ENCODE measurements around the gene GMCL2. TPM values are rescaled to one million over a fixed set of nuclear protein-coding genes. Genes with fewer than 3 reads are reported as not detected.

The GMCL2 gene
- total and polyA plus RNA-seq, 4 donors: not detected

DNA sequence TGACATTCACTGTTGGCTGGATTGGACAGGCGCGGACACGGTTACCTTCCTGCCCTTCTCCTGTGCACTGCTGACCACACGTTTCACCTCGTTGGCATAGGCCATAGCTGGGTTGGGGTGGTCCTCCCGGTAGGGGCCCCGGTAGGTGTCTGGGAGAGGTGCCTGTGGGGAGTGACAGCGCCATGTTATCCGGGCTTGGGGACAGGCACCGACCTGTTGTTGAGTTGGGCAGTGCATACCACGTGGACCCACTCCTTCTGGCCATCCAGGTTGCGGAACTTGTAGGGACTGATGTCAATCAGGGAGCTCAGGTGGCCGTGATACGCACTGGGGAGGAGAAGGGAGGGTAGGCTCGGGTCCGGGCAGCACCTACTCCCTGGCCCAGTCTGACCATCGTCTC lies 37.2 kb upstream of the GMCL2 start (continued):
- TF ChIP-seq, protein P1, sequence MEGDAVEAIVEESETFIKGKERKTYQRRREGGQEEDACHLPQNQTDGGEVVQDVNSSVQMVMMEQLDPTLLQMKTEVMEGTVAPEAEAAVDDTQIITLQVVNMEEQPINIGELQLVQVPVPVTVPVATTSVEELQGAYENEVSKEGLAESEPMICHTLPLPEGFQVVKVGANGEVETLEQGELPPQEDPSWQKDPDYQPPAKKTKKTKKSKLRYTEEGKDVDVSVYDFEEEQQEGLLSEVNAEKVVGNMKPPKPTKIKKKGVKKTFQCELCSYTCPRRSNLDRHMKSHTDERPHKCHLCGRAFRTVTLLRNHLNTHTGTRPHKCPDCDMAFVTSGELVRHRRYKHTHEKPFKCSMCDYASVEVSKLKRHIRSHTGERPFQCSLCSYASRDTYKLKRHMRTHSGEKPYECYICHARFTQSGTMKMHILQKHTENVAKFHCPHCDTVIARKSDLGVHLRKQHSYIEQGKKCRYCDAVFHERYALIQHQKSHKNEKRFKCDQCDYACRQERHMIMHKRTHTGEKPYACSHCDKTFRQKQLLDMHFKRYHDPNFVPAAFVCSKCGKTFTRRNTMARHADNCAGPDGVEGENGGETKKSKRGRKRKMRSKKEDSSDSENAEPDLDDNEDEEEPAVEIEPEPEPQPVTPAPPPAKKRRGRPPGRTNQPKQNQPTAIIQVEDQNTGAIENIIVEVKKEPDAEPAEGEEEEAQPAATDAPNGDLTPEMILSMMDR (IDR thresholded peaks at IDR 0.05; ENCODE audit: low read depth, low read length, missing input control): no peak
- TF ChIP-seq RAD21 (IDR thresholded peaks at IDR 0.05) (no peak), FOXA1 (IDR thresholded peaks at IDR 0.05) (no peak)

DNA sequence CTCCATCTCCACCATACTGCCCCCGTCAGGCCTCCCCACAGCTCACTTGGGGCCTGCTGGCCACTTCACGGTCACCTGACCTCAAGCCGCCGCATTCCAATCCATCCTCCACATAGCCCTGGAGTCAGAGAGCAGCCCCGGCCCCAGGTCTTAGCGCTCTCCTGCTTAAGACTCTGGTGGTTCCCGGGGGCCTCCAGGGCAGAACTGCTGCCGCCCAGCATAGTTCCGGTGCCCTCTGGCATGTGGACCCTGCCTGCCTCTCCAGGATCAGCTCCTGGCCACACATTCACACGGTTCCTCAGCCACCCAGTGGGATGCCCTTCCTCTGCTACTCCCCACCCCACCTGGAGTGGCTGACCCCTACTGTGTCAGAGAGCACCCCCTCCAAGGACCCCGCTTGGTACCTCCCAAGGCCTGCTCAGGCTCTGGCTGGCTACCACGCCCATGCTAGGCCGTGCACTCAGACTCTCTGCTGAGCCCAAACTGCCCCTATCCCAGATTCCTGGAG lies 36.7 kb upstream of the GMCL2 start:
- no peak for DNase-seq (ENCODE audit: low spot score)
- H3K4me1 ChIP-seq (ENCODE audit: control insufficient read depth in 4 of 4, insufficient read depth in 4 of 4, low read length in 3 of 4): peaks cover 5 to 29% (median 16%) of the 10 kb centered on the region in 4 donors
- no peak for TF ChIP-seq FOXA1 (IDR thresholded peaks at IDR 0.05)
- TF ChIP-seq, protein P1 (IDR thresholded peaks at IDR 0.05; ENCODE audit: low read depth, low read length, missing input control): no peak
- TF ChIP-seq, protein P2, sequence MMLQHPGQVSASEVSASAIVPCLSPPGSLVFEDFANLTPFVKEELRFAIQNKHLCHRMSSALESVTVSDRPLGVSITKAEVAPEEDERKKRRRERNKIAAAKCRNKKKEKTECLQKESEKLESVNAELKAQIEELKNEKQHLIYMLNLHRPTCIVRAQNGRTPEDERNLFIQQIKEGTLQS (IDR thresholded peaks at IDR 0.05): no peak
- TF ChIP-seq, protein P3, sequence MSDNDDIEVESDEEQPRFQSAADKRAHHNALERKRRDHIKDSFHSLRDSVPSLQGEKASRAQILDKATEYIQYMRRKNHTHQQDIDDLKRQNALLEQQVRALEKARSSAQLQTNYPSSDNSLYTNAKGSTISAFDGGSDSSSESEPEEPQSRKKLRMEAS (IDR thresholded peaks at IDR 0.05): no peak
- no peak for TF ChIP-seq SP1 (IDR thresholded peaks at IDR 0.05)
- TF ChIP-seq HNF4G (IDR thresholded peaks at IDR 0.05): no peak
- TF ChIP-seq EGR1 (IDR thresholded peaks at IDR 0.05; ENCODE audit: low read depth in 2 of 2): no peak
- no peak overlapping the region for H3K9ac ChIP-seq (ENCODE audit: low read depth in 1 of 2, low read length in 2 of 2)
- WGBS: 87% methylated on average over 13 of the region's 13 CpGs
- H3K27ac ChIP-seq (ENCODE audit: low read depth in 1 of 2, low read length in 2 of 2): no peak overlapping the region
- H3K9me3 ChIP-seq (ENCODE audit: control insufficient read depth in 4 of 4, low read length in 3 of 4): no peaks in the 10 kb centered on the region
- H3K36me3 ChIP-seq (ENCODE audit: control insufficient read depth in 4 of 4, insufficient read depth in 3 of 4, low read depth in 1 of 4, low read length in 3 of 4): peaks cover 5 to 54% (median 36%) of the 10 kb centered on the region in 4 donors
- no peaks in the 10 kb centered on the region for H3K27me3 ChIP-seq (ENCODE audit: control insufficient read depth in 4 of 4, insufficient read depth in 4 of 4, low read length in 3 of 4)
- H3K4me3 ChIP-seq (ENCODE audit: low read depth in 1 of 3, low read length in 3 of 3): no peak overlapping the region

DNA sequence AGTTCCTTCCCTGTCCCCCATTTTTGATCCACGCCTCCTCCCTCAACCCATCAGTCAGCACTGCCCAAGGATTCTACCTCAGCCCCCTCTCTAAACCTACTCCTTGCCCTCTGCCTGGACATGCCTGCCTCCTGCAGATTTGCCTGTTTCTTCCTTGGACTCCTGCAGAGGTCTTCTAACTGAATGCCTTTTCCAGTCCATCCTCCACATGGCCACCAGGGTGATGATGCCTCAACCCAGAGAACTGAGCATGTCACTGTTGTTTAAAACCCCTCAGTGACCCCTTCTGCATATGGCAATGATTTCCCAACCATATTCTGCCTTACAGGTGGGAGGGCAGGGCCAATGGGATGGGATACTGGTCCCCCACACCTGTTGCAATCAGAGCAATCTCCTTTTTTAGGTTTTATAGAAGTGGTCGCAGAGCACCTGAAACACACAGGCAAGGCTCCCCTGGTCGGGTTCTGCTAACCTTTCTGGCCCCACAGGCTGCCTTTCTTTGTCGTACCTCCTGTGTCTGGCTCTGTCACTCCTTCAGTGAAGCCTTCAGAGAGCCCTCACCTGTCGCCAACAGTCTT lies 36.1 kb upstream of the GMCL2 start:
- Histone ChIP-seq H3K9me3 (ENCODE audit: control insufficient read depth in 4 of 4, low read length in 3 of 4) (no peaks in the 10 kb centered on the region), H3K27me3 (ENCODE audit: control insufficient read depth in 4 of 4, insufficient read depth in 4 of 4, low read length in 3 of 4) (no peaks in the 10 kb centered on the region), H3K4me3 (ENCODE audit: low read depth in 1 of 3, low read length in 3 of 3) (no peak overlapping the region), H3K9ac (ENCODE audit: low read depth in 1 of 2, low read length in 2 of 2) (no peak overlapping the region), H3K27ac (ENCODE audit: low read depth in 1 of 2, low read length in 2 of 2) (no peak overlapping the region), H3K36me3 (ENCODE audit: control insufficient read depth in 4 of 4, insufficient read depth in 3 of 4, low read depth in 1 of 4, low read length in 3 of 4) (peaks cover 5 to 58% (median 36%) of the 10 kb centered on the region in 4 donors), H3K4me1 (ENCODE audit: control insufficient read depth in 4 of 4, insufficient read depth in 4 of 4, low read length in 3 of 4) (peaks cover 3 to 24% (median 11%) of the 10 kb centered on the region in 4 donors)
- no peak for DNase-seq (ENCODE audit: low spot score)
- WGBS: 97% methylated on average over 5 of the region's 5 CpGs
- TF ChIP-seq, protein P1 (IDR thresholded peaks at IDR 0.05; ENCODE audit: low read depth, low read length, missing input control): no peak
- TF ChIP-seq FOXA2 (IDR thresholded peaks at IDR 0.05): no peak
- TF ChIP-seq, protein P3 (IDR thresholded peaks at IDR 0.05): no peak
- TF ChIP-seq FOXA1 (IDR thresholded peaks at IDR 0.05): no peak
- no peak for TF ChIP-seq SP1 (IDR thresholded peaks at IDR 0.05)
- no peak for TF ChIP-seq NR2F2 (IDR thresholded peaks at IDR 0.05)
- TF ChIP-seq, protein P4, sequence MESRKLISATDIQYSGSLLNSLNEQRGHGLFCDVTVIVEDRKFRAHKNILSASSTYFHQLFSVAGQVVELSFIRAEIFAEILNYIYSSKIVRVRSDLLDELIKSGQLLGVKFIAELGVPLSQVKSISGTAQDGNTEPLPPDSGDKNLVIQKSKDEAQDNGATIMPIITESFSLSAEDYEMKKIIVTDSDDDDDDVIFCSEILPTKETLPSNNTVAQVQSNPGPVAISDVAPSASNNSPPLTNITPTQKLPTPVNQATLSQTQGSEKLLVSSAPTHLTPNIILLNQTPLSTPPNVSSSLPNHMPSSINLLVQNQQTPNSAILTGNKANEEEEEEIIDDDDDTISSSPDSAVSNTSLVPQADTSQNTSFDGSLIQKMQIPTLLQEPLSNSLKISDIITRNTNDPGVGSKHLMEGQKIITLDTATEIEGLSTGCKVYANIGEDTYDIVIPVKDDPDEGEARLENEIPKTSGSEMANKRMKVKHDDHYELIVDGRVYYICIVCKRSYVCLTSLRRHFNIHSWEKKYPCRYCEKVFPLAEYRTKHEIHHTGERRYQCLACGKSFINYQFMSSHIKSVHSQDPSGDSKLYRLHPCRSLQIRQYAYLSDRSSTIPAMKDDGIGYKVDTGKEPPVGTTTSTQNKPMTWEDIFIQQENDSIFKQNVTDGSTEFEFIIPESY (IDR thresholded peaks at IDR 0.05): no peak
- TF ChIP-seq YY1 (IDR thresholded peaks at IDR 0.05): no peak
- no peak for TF ChIP-seq EGR1 (IDR thresholded peaks at IDR 0.05; ENCODE audit: low read depth in 2 of 2)
- TF ChIP-seq GABPA (IDR thresholded peaks at IDR 0.05 in 1 of 2, conservative IDR thresholded peaks at IDR 0.05 in 1 of 2): no peak
- TF ChIP-seq, protein P2 (IDR thresholded peaks at IDR 0.05): no peak
- TF ChIP-seq RXRA (IDR thresholded peaks at IDR 0.05): no peak
- TF ChIP-seq JUND (IDR thresholded peaks at IDR 0.05): no peak

Measured in liver (tissue), 9 donors.